WTC11 (cell line): ENCODE results near the gene DEFB127. TPM values are rescaled to one million over a fixed set of nuclear protein-coding genes. Genes with fewer than 3 reads are reported as not detected.
A peak's percentile ranks its signal among the peaks of the same experiment; 100 is the strongest.

Source experiments
- ATAC-seq: fragments of 200-7000 bp; cut with Tn5 transposase; 2 replicates; pipeline ENCODE4 v1.10.0; 2021; ENCODE audit warnings: mild to moderate bottlenecking, moderate library complexity
- CTCF ChIA-PET: fragments of 300-600 bp; sonication (Branson Sonifier 250); formaldehyde crosslinking; loops from one replicate; lab custom pipeline; 2021; ENCODE audit warnings: antibody characterized with exemption; lab: Charles Lee
- POLR2A ChIA-PET: fragments of 350-600 bp; sonication (Branson Sonifier 250); formaldehyde crosslinking; loops from one replicate; lab custom pipeline; 2021; ENCODE audit warnings: antibody characterized with exemption; lab: Charles Lee
- DNase-seq: peaks from one replicate; pipeline ENCODE4 v3.0.0; 2021; ENCODE audit warnings: low spot score
- H3K27ac Mint-ChIP-seq: 2 replicates; pipeline ENCODE4 v1.8.0; 2021; ENCODE audit warnings: mixed read lengths
- H3K27me3 Mint-ChIP-seq: 2 replicates; pipeline ENCODE4 v1.8.0; 2021; ENCODE audit warnings: low read depth, mild to moderate bottlenecking, moderate library complexity, mixed read lengths
- H3K36me3 Mint-ChIP-seq: 2 replicates; pipeline ENCODE4 v1.8.0; 2021; ENCODE audit warnings: mixed read lengths
- H3K4me1 Mint-ChIP-seq: 2 replicates; pipeline ENCODE4 v1.8.0; 2022; ENCODE audit warnings: mixed read lengths
- H3K4me3 Mint-ChIP-seq: 2 replicates; pipeline ENCODE4 v1.8.0; 2021; ENCODE audit warnings: mild to moderate bottlenecking, moderate library complexity, mixed read lengths
- H3K9me3 Mint-ChIP-seq: 2 replicates; pipeline ENCODE4 v1.8.0; 2021; ENCODE audit warnings: mixed read lengths
- CREB1 ChIP-seq: sonication (generic); formaldehyde crosslinking; IDR thresholded peaks from 2 replicates; pipeline ENCODE4 v1.8.0; 2023; ENCODE audit warnings: mild to moderate bottlenecking, missing genetic modification reagents
- FOXJ3 ChIP-seq: sonication (generic); formaldehyde crosslinking; IDR thresholded peaks from 2 replicates; pipeline ENCODE4 v1.9.0; 2021; ENCODE audit warnings: missing genetic modification reagents, mild to moderate bottlenecking, borderline replicate concordance
- GABPB1 ChIP-seq: sonication (generic); formaldehyde crosslinking; IDR thresholded peaks from 2 replicates; pipeline ENCODE4 v1.8.1; 2023; ENCODE audit warnings: mild to moderate bottlenecking, missing genetic modification reagents
- GRHL2 ChIP-seq: fragments of 250-450 bp; sonication (Bioruptor Pico); IDR thresholded peaks from 2 replicates; pipeline ENCODE4 v1.8.0; 2022; ENCODE audit warnings: mild to moderate bottlenecking, moderate library complexity; ENCODE audit not compliant: insufficient replicate concordance, severe bottlenecking
- GTF2I ChIP-seq: fragments of 250-450 bp; sonication (Bioruptor Pico); conservative IDR thresholded peaks from 2 replicates; pipeline ENCODE4 v1.4.0; 2021; ENCODE audit warnings: mild to moderate bottlenecking
- JAZF1 ChIP-seq: fragments of 250-450 bp; sonication (Bioruptor Pico); IDR thresholded peaks from 2 replicates; pipeline ENCODE4 v1.9.0; 2021; ENCODE audit warnings: moderate library complexity, mild to moderate bottlenecking, inconsistent platforms
- JUN ChIP-seq: sonication (generic); formaldehyde crosslinking; IDR thresholded peaks from 2 replicates; pipeline ENCODE4 v1.8.0; 2023; ENCODE audit warnings: mild to moderate bottlenecking, missing genetic modification reagents
- NFATC4 ChIP-seq: fragments of 250-450 bp; sonication (Bioruptor Pico); IDR thresholded peaks from 2 replicates; pipeline ENCODE4 v1.9.0; 2021; ENCODE audit warnings: mild to moderate bottlenecking
- NR1H2 ChIP-seq: sonication (generic); formaldehyde crosslinking; IDR thresholded peaks from 2 replicates; pipeline ENCODE4 v1.9.0; 2021; ENCODE audit warnings: mild to moderate bottlenecking, moderate library complexity, missing genetic modification reagents
- TCF7 ChIP-seq: sonication (generic); formaldehyde crosslinking; IDR thresholded peaks from 2 replicates; pipeline ENCODE4 v1.8.0; 2022; ENCODE audit warnings: mild to moderate bottlenecking, low read depth, missing genetic modification reagents, moderate library complexity
- TP53 ChIP-seq: sonication (generic); formaldehyde crosslinking; IDR thresholded peaks from 2 replicates; pipeline ENCODE4 v1.8.1; 2023; ENCODE audit warnings: mild to moderate bottlenecking, missing genetic modification reagents
- ZBTB21 ChIP-seq: sonication (generic); formaldehyde crosslinking; IDR thresholded peaks from 2 replicates; pipeline ENCODE4 v1.8.1; 2023; ENCODE audit warnings: mild to moderate bottlenecking, missing genetic modification reagents, borderline replicate concordance
- ZNF219 ChIP-seq: sonication (generic); formaldehyde crosslinking; IDR thresholded peaks from 2 replicates; pipeline ENCODE4 v1.8.0; 2023; ENCODE audit warnings: missing genetic modification reagents, mild to moderate bottlenecking, borderline replicate concordance
- ZNF396 ChIP-seq: fragments of 250-450 bp; sonication (Bioruptor Pico); IDR thresholded peaks from 2 replicates; pipeline ENCODE4 v1.8.0; 2021; ENCODE audit warnings: mild to moderate bottlenecking, moderate library complexity, borderline replicate concordance
- total RNA-seq: library from RNA; stranded (reverse); gene quantifications from 3 replicates; pipeline ENCODE4 v1.2.3, GENCODE V29; 2021
- TF ChIP-seq, protein P1 (sequence below): sonication (generic); formaldehyde crosslinking; IDR thresholded peaks from 2 replicates; pipeline ENCODE4 v1.8.1; 2022; ENCODE audit warnings: low read depth, missing genetic modification reagents, borderline replicate concordance
- TF ChIP-seq, protein P2 (sequence below): fragments of 250-450 bp; sonication (Bioruptor Pico); IDR thresholded peaks from 2 replicates; pipeline ENCODE4 v1.8.0; 2021; ENCODE audit warnings: mild to moderate bottlenecking
- TF ChIP-seq, protein P3 (sequence below): sonication (generic); formaldehyde crosslinking; conservative IDR thresholded peaks from 2 replicates; pipeline ENCODE4 v1.8.1; 2023; ENCODE audit warnings: mild to moderate bottlenecking, low read depth, missing genetic modification reagents, moderate library complexity
- TF ChIP-seq, protein P4 (sequence below): sonication (generic); formaldehyde crosslinking; IDR thresholded peaks from 2 replicates; pipeline ENCODE4 v1.8.1; 2022; ENCODE audit warnings: mild to moderate bottlenecking, moderate library complexity, missing genetic modification reagents
- TF ChIP-seq, protein P5 (sequence below): sonication (generic); formaldehyde crosslinking; IDR thresholded peaks from 2 replicates; pipeline ENCODE4 v1.8.1; 2023; ENCODE audit warnings: mild to moderate bottlenecking, missing genetic modification reagents, moderate library complexity
- TF ChIP-seq, protein P6 (sequence below): fragments of 250-450 bp; sonication (Bioruptor Pico); IDR thresholded peaks from 2 replicates; pipeline ENCODE4 v2.1.2; 2022; ENCODE audit warnings: mild to moderate bottlenecking, moderate library complexity

The DEFB127 gene
- total RNA-seq, 1 experiment from 2014 or later = not detected

DNA sequence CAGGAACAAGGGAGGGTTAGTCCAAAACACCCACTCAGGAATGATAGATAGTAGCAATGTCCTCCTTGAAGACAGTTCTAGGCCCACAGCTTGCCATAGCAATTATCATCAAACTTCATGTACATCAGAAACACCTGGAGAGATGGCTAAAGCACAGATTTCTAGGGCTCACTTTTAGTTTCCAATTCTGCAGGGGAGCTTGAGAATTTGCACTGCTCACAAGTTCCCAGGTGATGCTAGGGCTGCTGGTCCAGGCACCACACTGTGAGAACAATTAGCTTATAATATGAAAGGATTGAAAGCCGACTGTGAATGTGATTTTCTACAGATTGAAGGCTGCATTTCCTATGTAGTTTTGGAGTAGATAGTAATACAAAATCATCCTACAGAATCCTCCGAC, 11.4 kb upstream of the DEFB127 start:
- no peaks in the 10 kb centered on the region for H3K9me3 Mint-ChIP-seq
- peak; percentile 34; the same call in 1 of the 2 replicates for ATAC-seq
- H3K27ac Mint-ChIP-seq = no peak overlapping the region
- ChIA-PET POLR2A (no interaction called here), CTCF (interaction anchor here (1.4 kb wide), 1 partner anchor 8 kb away, joined by 11 read pairs; no protein-coding TSS in a partner anchor)
- H3K36me3 Mint-ChIP-seq = no peaks in the 10 kb centered on the region
- H3K27me3 Mint-ChIP-seq = peaks cover 54% of the 10 kb centered on the region
- peaks cover 14% of the 10 kb centered on the region for H3K4me1 Mint-ChIP-seq
- no peak overlapping the region for H3K4me3 Mint-ChIP-seq
- DNase-seq = no peak
- TF ChIP-seq NR1H2 (no peak), CREB1 (no peak), ZBTB21 (CRISPR knock-in tag) (no peak), JAZF1 (no peak), TP53 (CRISPR knock-in tag) (no peak), GABPB1 (no peak), GTF2I (CRISPR knock-in tag) (no peak), TCF7 (CRISPR knock-in tag) (no peak), ZNF219 (CRISPR knock-in tag) (no peak), NFATC4 (CRISPR knock-in tag) (no peak), JUN (CRISPR knock-in tag) (no peak), FOXJ3 (CRISPR knock-in tag) (no peak), GRHL2 (no peak), ZNF396 (CRISPR knock-in tag) (no peak)
- TF ChIP-seq, protein P1, sequence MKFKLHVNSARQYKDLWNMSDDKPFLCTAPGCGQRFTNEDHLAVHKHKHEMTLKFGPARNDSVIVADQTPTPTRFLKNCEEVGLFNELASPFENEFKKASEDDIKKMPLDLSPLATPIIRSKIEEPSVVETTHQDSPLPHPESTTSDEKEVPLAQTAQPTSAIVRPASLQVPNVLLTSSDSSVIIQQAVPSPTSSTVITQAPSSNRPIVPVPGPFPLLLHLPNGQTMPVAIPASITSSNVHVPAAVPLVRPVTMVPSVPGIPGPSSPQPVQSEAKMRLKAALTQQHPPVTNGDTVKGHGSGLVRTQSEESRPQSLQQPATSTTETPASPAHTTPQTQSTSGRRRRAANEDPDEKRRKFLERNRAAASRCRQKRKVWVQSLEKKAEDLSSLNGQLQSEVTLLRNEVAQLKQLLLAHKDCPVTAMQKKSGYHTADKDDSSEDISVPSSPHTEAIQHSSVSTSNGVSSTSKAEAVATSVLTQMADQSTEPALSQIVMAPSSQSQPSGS = no peak
- TF ChIP-seq, protein P2, sequence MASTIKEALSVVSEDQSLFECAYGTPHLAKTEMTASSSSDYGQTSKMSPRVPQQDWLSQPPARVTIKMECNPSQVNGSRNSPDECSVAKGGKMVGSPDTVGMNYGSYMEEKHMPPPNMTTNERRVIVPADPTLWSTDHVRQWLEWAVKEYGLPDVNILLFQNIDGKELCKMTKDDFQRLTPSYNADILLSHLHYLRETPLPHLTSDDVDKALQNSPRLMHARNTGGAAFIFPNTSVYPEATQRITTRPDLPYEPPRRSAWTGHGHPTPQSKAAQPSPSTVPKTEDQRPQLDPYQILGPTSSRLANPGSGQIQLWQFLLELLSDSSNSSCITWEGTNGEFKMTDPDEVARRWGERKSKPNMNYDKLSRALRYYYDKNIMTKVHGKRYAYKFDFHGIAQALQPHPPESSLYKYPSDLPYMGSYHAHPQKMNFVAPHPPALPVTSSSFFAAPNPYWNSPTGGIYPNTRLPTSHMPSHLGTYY (CRISPR knock-in tag) = no peak
- TF ChIP-seq, protein P3, sequence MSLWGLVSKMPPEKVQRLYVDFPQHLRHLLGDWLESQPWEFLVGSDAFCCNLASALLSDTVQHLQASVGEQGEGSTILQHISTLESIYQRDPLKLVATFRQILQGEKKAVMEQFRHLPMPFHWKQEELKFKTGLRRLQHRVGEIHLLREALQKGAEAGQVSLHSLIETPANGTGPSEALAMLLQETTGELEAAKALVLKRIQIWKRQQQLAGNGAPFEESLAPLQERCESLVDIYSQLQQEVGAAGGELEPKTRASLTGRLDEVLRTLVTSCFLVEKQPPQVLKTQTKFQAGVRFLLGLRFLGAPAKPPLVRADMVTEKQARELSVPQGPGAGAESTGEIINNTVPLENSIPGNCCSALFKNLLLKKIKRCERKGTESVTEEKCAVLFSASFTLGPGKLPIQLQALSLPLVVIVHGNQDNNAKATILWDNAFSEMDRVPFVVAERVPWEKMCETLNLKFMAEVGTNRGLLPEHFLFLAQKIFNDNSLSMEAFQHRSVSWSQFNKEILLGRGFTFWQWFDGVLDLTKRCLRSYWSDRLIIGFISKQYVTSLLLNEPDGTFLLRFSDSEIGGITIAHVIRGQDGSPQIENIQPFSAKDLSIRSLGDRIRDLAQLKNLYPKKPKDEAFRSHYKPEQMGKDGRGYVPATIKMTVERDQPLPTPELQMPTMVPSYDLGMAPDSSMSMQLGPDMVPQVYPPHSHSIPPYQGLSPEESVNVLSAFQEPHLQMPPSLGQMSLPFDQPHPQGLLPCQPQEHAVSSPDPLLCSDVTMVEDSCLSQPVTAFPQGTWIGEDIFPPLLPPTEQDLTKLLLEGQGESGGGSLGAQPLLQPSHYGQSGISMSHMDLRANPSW (CRISPR knock-in tag) = no peak
- TF ChIP-seq, protein P4, sequence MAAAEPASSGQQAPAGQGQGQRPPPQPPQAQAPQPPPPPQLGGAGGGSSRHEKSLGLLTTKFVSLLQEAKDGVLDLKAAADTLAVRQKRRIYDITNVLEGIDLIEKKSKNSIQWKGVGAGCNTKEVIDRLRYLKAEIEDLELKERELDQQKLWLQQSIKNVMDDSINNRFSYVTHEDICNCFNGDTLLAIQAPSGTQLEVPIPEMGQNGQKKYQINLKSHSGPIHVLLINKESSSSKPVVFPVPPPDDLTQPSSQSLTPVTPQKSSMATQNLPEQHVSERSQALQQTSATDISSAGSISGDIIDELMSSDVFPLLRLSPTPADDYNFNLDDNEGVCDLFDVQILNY (CRISPR knock-in tag) = no peak
- TF ChIP-seq, protein P5, sequence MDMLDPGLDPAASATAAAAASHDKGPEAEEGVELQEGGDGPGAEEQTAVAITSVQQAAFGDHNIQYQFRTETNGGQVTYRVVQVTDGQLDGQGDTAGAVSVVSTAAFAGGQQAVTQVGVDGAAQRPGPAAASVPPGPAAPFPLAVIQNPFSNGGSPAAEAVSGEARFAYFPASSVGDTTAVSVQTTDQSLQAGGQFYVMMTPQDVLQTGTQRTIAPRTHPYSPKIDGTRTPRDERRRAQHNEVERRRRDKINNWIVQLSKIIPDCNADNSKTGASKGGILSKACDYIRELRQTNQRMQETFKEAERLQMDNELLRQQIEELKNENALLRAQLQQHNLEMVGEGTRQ = no peak
- TF ChIP-seq, protein P6, sequence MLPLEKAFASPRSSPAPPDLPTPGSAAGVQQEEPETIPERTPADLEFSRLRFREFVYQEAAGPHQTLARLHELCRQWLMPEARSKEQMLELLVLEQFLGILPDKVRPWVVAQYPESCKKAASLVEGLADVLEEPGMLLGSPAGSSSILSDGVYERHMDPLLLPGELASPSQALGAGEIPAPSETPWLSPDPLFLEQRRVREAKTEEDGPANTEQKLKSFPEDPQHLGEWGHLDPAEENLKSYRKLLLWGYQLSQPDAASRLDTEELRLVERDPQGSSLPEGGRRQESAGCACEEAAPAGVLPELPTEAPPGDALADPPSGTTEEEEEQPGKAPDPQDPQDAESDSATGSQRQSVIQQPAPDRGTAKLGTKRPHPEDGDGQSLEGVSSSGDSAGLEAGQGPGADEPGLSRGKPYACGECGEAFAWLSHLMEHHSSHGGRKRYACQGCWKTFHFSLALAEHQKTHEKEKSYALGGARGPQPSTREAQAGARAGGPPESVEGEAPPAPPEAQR (CRISPR knock-in tag) = no peak
- TF ChIP-seq, all 79 proteins: peak for 0
